ENCODE measurements around the gene FERMT2. TPM values are rescaled to one million over a fixed set of nuclear protein-coding genes. Genes with fewer than 3 reads are reported as not detected.

FERMT2 gene
- total RNA-seq, 1 donor from 2014 or later: 64.2 TPM

- TF ChIP-seq CTCF (conservative IDR thresholded peaks at IDR 0.05): no peak
- Mint-ChIP-seq H3K27me3 (ENCODE audit: low read depth) (no peaks in the 10 kb centered on the region), H3K9me3 (no peaks in the 10 kb centered on the region), H3K27ac (ENCODE audit: unreplicated experiment) (no peak overlapping the region), H3K36me3 (ENCODE audit: low read depth) (peaks cover 15% of the 10 kb centered on the region), H3K4me1 (peaks cover 5% of the 10 kb centered on the region), H3K4me3 (no peak overlapping the region)
- DNase-seq (ENCODE audit: low read depth, low spot score): no peak
Measured at GRCh38 chr14:52882824-52883223, 68.0 kb downstream of the FERMT2 start.

DNA sequence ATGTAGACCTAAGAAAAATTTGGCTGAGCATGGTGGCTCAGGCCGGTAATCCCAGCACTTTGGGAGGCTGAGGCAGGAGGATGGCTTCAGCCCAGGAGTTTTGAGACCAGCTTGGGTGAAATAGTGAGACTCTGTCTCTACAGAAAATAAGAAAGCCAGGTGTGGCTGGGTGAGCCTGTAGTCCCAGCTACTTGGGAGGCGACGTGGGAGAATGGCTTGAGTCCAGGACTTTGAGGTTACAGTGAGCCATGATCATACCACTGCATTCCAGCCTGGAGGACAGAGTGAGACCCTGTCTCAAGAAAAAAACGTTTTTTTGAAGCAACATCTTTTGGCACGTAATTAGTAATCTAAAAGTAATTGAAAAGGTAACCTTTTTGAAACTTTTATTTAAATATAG is 70.9 kb downstream of the FERMT2 start:
- H3K9me3 Mint-ChIP-seq: no peaks in the 10 kb centered on the region
- H3K27me3 Mint-ChIP-seq (ENCODE audit: low read depth): no peaks in the 10 kb centered on the region
- peaks cover 17% of the 10 kb centered on the region for H3K36me3 Mint-ChIP-seq (ENCODE audit: low read depth)
- DNase-seq (ENCODE audit: low read depth, low spot score): no peak
- H3K4me3 Mint-ChIP-seq: no peak overlapping the region
- no peak for TF ChIP-seq CTCF (conservative IDR thresholded peaks at IDR 0.05)
- no peak overlapping the region for H3K27ac Mint-ChIP-seq (ENCODE audit: unreplicated experiment)
- peaks cover 5% of the 10 kb centered on the region for H3K4me1 Mint-ChIP-seq

DNA sequence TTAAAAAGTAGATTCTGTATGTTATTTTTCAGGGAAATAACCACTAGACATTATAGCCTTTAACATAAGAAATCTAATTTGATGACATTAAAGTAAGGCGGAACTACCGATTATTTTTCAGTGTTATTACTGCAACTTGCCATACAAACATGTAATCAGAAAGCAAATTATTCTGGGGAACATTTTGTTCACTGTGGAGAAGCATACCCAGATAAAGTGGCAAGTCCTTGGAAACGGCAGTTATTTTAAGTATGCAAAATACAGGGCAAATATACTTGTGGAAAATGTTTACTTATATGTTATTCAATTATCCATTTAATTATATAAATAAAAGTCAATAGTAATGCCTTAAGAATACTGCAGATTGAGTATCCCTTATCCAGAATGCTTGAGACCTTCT is 71.9 kb downstream of the FERMT2 start:
- Mint-ChIP-seq H3K27ac (ENCODE audit: unreplicated experiment) (no peak overlapping the region), H3K9me3 (no peaks in the 10 kb centered on the region), H3K4me3 (no peak overlapping the region), H3K27me3 (ENCODE audit: low read depth) (no peaks in the 10 kb centered on the region), H3K36me3 (ENCODE audit: low read depth) (peaks cover 16% of the 10 kb centered on the region), H3K4me1 (peaks cover 3% of the 10 kb centered on the region)
- DNase-seq (ENCODE audit: low read depth, low spot score): no peak
- no peak for TF ChIP-seq CTCF (conservative IDR thresholded peaks at IDR 0.05)

DNA sequence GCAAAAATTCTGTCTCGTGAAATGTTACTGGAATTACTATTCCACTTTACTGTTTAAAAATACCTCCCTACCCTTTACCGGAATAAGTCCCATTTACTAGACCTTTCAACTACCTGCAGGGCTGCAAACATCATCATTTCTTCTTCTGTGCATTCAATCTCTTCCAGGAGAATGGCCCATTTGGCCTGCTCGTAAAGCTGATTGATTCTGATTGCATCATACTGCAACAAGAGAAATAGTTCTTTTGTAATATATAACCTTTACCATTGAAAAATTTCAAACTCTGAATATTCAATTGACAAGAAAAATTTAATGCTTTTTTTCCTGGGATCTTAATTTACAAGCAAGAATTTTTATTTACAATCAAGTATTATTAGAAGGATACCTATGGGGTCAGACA is 72.4 kb downstream of the FERMT2 start:
- Mint-ChIP-seq H3K9me3 (no peaks in the 10 kb centered on the region), H3K27me3 (ENCODE audit: low read depth) (no peaks in the 10 kb centered on the region), H3K27ac (ENCODE audit: unreplicated experiment) (no peak overlapping the region), H3K4me3 (no peak overlapping the region), H3K36me3 (ENCODE audit: low read depth) (peaks cover 12% of the 10 kb centered on the region), H3K4me1 (no peaks in the 10 kb centered on the region)
- DNase-seq (ENCODE audit: low read depth, low spot score): no peak
- no peak for TF ChIP-seq CTCF (conservative IDR thresholded peaks at IDR 0.05)

DNA sequence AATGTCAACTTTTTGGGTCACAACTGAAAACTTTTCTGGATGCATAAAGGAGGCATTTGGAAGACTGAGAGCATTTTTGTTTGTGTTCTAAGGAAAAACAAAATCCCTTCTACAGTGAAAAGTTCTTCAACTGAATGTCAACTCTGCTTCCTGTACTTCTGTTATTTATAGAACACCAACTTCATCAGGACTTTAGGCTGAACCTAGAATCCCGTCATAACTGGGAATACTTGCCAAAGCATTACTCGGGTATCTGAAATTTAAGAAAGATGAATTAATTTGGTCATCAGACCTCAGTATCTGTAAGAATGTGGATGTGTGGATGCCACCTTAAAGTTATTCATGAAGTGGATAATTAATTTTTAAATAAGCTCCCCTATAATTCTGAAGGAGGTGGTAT is 73.2 kb downstream of the FERMT2 start:
- Mint-ChIP-seq H3K27me3 (ENCODE audit: low read depth) (no peaks in the 10 kb centered on the region), H3K4me1 (no peaks in the 10 kb centered on the region), H3K36me3 (ENCODE audit: low read depth) (peaks cover 15% of the 10 kb centered on the region)

More for the DNA sequence above, 73.2 kb downstream of the FERMT2 start:
- no peak overlapping the region for H3K4me3 Mint-ChIP-seq
- H3K27ac Mint-ChIP-seq (ENCODE audit: unreplicated experiment): no peak overlapping the region
- no peak for DNase-seq (ENCODE audit: low read depth, low spot score)
- no peaks in the 10 kb centered on the region for H3K9me3 Mint-ChIP-seq
- TF ChIP-seq CTCF (conservative IDR thresholded peaks at IDR 0.05): no peak

Measured in neural crest cell (in vitro differentiated cells).